ENCODE measurements around the gene DNAJB14. TPM values are rescaled to one million over a fixed set of nuclear protein-coding genes. Genes with fewer than 3 reads are reported as not detected.

Gene DNAJB14
- total RNA-seq, 4 donors from 2014 or later, result 37.3 to 116 (median 44.2) TPM

GRCh38 chr4:99887837-99888236 is 58.6 kb downstream of the DNAJB14 start:
- TF ChIP-seq CTCF (IDR thresholded peaks at IDR 0.05) (no peak), POLR2AphosphoS5 (IDR thresholded peaks at IDR 0.05) (peak; percentile 28), EP300 (IDR thresholded peaks at IDR 0.05) (no peak), POLR2A (IDR thresholded peaks at IDR 0.05) (no peak)
- Histone ChIP-seq H3K4me3 (no peak overlapping the region), H3K4me1 (peaks cover 2 to 81% (median 5%) of the 10 kb centered on the region in 3 donors), H3K27me3 (no peaks in the 10 kb centered on the region), H3K36me3 (peaks cover 0 to 41% of the 10 kb centered on the region in 2 donors), H3K27ac (peak overlapping the region; percentile 62 to 70 (median 66)), H3K9me3 (no peaks in the 10 kb centered on the region)
- WGBS, 2 donors (ENCODE audit: low coverage in 1 of 2), result 16 to 26% methylated on average over 5 of the region's 5 CpGs
- peak; percentile 84 for ATAC-seq

DNA sequence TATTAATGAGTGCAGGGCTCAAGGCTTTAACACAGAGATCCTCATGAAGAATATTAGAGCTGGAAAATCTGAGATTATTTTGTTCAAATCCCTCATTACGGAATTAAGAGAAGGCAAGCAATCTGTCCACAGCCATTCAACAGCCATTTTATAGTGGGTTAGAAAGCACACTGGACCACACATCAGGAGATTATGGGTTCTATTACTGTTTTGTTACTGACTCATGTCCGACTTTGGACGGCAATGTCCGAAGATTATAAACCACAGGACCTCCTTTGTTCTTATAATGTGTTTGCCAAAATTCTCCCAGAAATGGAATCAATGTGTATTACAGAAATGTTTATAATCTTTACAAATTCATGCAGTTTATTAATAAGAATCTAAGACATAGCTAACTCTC is 60.3 kb downstream of the DNAJB14 start:
- no peak for ATAC-seq
- Histone ChIP-seq H3K36me3 (peaks cover 0 to 52% of the 10 kb centered on the region in 2 donors), H3K27ac (peak overlapping the region in 3 of 4 donors; percentile 18 to 70 (median 39)), H3K27me3 (no peaks in the 10 kb centered on the region), H3K4me3 (no peak overlapping the region), H3K9me3 (no peaks in the 10 kb centered on the region), H3K4me1 (peaks cover 0 to 64% (median 5%) of the 10 kb centered on the region in 3 donors)
- TF ChIP-seq POLR2A (IDR thresholded peaks at IDR 0.05) (no peak), EP300 (IDR thresholded peaks at IDR 0.05) (no peak), CTCF (IDR thresholded peaks at IDR 0.05) (no peak)
- WGBS, 2 donors (ENCODE audit: low coverage in 1 of 2), result 51 to 77% methylated on average over 3 to 4 of the region's 4 CpGs

GRCh38 chr4:99885687-99886086 is 60.7 kb downstream of the DNAJB14 start:
- TF ChIP-seq CTCF (IDR thresholded peaks at IDR 0.05) (no peak), POLR2AphosphoS5 (IDR thresholded peaks at IDR 0.05) (no peak), POLR2A (IDR thresholded peaks at IDR 0.05) (no peak), EP300 (IDR thresholded peaks at IDR 0.05) (no peak)
- H3K9me3 ChIP-seq, result no peaks in the 10 kb centered on the region

DNA sequence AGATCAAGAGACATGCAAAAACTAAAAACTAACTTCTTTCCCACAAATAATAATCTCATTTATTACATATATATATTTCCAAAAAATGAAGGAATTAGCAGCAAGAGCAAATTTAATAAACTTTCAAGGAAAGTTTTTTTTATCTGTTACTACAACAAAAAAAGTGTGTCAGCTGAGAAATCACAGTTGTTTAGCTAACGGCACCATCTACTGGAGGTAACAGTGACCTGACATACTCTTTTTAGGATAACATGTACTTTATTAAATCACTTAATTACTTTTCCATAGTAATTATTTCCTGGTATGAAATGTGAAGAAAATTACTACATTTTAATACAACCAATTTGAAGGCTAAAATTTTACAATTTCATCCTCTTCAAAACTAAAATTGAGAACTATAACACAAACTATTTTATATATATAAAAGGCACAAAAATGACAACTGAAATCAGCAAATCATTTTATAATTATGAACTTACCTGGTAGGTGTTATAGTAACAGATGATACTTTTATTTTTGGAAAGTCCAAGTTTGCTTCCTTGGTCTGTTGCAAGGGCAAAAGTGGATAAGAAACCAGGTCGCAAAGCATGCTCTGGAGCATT is 61.3 kb downstream of the DNAJB14 start:
- WGBS, 2 donors (ENCODE audit: low coverage in 1 of 2), result 49 to 63% methylated on average over 2 of the region's 2 CpGs
- Histone ChIP-seq H3K9me3 (no peaks in the 10 kb centered on the region), H3K27me3 (no peaks in the 10 kb centered on the region), H3K36me3 (peaks cover 4 to 61% of the 10 kb centered on the region in 2 donors), H3K4me1 (peaks cover 0 to 54% (median 5%) of the 10 kb centered on the region in 3 donors), H3K27ac (peak overlapping the region in 2 of 4 donors; percentile 16 to 70), H3K4me3 (no peak overlapping the region)
- no peak for ATAC-seq
- TF ChIP-seq CTCF (IDR thresholded peaks at IDR 0.05) (peak; percentile 35 to 60 (median 56)), POLR2A (IDR thresholded peaks at IDR 0.05) (no peak)

More at GRCh38 chr4:99885687-99886086, 60.7 kb downstream of the DNAJB14 start:
- Histone ChIP-seq H3K27ac (peak overlapping the region in 3 of 4 donors; percentile 18 to 70 (median 39)), H3K4me1 (peaks cover 0 to 59% (median 5%) of the 10 kb centered on the region in 3 donors), H3K27me3 (no peaks in the 10 kb centered on the region), H3K36me3 (peaks cover 0 to 56% of the 10 kb centered on the region in 2 donors), H3K4me3 (no peak overlapping the region)
- no peak for ATAC-seq

DNA sequence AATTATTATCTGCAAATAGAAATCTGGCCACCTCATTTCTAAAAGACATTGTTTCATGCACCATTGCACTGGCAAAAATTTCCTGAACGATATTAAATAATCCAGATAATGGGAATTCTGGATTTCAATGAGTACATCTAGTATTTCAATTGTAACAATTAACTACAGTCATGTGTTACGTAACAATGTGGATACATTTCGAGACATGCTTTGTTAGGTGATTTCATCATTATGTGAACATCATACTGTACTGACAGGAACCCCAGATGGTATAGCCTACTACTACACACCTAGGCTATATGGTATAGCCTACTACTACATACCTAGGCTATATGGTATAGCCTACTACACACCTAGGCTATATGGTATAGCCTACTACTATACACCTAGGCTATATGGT is 67.0 kb downstream of the DNAJB14 start:
- Histone ChIP-seq H3K9me3 (no peaks in the 10 kb centered on the region), H3K36me3 (peaks cover 7 to 82% of the 10 kb centered on the region in 2 donors), H3K4me1 (peaks cover 0 to 5% (median 0%) of the 10 kb centered on the region in 3 donors), H3K27me3 (no peaks in the 10 kb centered on the region), H3K4me3 (no peak overlapping the region), H3K27ac (no peak overlapping the region)
- ATAC-seq, result no peak
- WGBS, 2 donors (ENCODE audit: low coverage in 1 of 2), result 77 to 94% methylated on average over 3 of the region's 3 CpGs
- no peak for TF ChIP-seq CTCF (IDR thresholded peaks at IDR 0.05)
- TF ChIP-seq POLR2AphosphoS5 (IDR thresholded peaks at IDR 0.05), result no peak
- no peak for TF ChIP-seq POLR2A (IDR thresholded peaks at IDR 0.05)
- TF ChIP-seq EP300 (IDR thresholded peaks at IDR 0.05), result no peak
